HG03378 (cell line): ENCODE measurements around the gene TWF1.
"Not testable (repeated sequence)": the region's sequence is repeated elsewhere in the genome, so short reads cannot be mapped to it uniquely, and the experiment has no call there.

Source experiments
- ATAC-seq: cut with Tn5 transposase; IDR thresholded peaks from one replicate; pipeline ENCODE4 v1.9.1; 2021; ENCODE audit warnings: mild to moderate bottlenecking, moderate library complexity; ENCODE audit not compliant: unreplicated experiment

Gene TWF1

GRCh38 chr12:43806737-43807072 lies 588 bp upstream of the TWF1 start:
- no peak for ATAC-seq

GRCh38 chr12:43805149-43805859 lies 813 bp downstream of the TWF1 start:
- no peak for ATAC-seq

DNA sequence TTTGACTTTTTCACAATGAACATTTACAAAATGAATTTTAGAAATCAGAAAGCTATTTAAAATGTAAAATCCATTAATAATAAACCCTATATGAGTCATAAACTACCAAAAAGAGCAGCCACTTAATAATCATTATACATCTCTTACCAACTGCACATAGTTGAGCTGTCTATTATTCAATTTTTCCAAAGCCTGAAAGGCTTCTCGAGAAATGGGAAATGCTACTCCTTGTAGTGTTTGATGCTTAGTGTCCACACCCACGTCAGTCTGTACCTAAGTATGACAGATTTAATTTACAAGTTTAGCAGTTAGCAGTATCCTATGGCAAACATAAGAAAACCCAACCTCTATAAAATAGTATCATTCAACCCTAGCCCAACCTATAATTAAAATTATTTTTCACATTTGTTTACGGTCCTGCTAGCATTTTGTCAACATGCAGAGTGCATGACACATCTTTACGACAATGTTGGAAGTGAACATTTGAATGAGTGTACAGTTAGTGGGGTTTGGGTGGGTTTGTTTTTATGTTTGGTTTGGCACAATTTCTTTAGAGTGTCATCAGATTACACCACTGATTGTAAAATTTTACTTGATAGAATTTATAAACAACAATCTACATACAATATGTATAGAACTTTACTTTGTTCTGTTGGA lies 8.4 kb downstream of the TWF1 start:
- no peak for ATAC-seq

DNA sequence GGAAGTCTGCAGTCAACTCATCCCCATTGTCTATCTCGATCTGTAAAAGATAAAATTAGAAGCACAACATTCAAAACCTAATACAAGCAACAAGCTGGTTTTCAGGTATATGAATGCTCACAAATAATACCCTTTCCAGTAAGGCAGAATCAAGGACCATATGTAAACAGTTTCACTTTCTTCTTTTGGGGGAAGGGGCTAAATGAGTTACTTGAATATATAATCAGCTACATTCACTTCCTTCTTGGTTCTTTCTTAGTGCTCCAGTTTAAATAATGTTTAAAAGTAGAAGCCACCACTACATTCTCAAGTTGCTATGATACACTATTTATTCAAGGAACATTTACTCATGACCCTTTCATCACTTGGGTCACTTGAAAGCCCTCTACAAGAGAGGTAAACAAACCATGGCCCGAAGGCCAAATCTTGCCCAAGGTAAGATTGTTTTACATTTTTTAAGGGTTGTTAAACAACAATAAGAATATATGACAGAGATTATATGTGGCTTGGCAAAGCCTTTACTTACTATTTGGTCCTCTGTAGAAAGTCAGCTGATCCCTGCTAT lies 10.3 kb downstream of the TWF1 start:
- ATAC-seq, result no peak

DNA sequence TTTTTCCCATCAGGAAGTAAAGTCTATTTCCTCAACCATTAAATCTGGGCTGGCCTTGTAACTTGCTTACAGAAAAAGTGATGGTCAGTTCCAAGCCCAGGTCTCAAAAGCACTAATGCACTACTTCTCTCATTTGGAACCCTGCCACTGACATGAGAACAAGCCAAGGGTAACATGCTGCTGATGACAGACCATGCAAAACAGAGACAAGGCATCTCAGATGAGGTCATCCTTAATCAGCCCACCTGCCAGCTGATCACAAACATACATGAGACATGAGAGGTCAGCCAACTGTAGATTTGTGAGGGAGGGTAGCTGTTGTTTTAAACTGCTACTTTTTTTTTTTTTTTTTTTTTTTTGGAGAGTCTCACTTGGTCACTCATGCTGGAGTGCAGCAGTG lies 16.2 kb downstream of the TWF1 start:
- ATAC-seq, result no peak

GRCh38 chr12:43786899-43787693 lies 19.0 kb downstream of the TWF1 start:
- ATAC-seq, result no peak

DNA sequence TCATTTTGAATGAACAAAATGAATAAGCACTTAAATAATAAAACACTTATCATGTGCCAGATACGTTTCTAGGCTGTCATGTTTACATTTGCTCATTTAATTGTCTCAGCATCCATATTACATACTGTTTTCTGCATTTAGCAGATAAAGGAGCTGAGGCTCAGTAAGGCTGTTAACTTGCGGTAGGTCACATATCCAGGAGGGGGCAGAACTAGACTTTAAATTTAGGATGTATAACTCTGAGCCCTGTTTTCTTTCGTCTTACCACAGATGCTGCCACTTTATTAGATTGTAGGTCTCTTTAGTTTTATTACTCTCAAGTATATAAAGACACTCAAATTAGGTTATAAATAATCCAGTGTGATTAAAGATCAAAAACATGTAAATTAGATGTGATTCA lies 29.6 kb downstream of the TWF1 start:
- no peak for ATAC-seq

GRCh38 chr12:43766291-43766690 lies 39.8 kb downstream of the TWF1 start:
- no peak for ATAC-seq

- no peak for ATAC-seq
Measured at GRCh38 chr12:43764528-43764927, 41.6 kb downstream of the TWF1 start.

DNA sequence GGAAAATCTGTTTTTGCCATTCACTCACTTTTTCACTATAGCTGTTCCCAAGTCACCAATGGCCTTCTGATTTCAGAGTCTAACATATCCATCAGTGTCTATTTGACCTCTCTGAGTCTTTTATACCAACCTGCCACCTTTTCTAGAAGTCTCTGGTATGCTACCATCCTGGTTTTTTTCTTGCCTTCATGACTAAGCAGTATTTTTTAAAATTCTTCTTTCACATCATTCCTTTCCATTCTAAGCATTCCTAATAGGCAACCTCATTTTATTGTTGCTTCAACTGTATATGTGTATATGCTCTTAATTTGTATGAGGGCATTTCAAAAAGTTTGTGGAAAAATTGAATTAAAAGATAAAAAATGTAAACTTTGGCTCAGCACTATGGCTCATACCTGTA lies 42.3 kb downstream of the TWF1 start:
- ATAC-seq, result no peak

GRCh38 chr12:43762596-43762995 lies 43.5 kb downstream of the TWF1 start:
- ATAC-seq, result no peak

DNA sequence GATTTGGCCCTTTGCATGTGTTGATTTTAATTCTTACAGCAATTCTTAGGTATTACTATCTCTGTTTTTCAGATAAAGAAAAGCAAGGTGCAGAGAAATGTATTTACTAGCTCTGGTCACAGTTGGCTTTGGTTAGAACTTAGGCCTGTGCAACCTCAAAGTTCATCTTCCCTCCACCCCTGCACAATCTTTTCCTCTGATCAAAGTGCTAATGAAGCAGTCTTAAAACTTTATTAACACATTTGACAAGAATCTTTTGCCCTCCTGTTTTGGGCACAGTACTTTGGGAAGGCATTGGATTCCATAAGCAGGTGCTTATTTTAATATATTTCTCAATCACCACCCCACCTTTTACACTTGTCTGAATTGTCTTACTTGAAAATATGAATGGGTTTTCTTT lies 44.6 kb downstream of the TWF1 start:
- no peak for ATAC-seq

DNA sequence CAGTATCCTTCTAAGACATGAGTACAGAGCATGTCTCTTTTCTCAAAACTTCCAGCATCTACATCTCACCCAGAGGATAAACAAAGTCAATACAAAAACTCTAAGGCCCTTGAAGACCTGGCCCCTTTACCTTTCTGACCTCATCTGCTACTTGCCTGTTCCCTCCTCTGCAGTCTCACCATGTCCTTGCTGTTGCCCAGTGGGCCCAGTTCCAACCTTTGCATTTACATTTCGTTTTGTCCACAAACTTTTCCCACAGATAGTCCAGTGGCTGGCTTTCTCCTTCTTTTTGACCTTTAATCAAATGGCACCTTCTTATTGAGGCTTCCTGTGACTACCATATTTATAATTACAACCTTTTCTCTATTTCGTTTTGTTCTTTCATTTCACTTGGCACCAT lies 45.7 kb downstream of the TWF1 start:
- no peak for ATAC-seq

- ATAC-seq, result peak; percentile 95
Measured at GRCh38 chr12:43758728-43759563, 47.2 kb downstream of the TWF1 start, which contains the start of the genes IRAK4 and PUS7L. Gene IRAK4, plus strand, starts transcription at chr12:43758951. Its CDS starts 9,161 bp downstream, at chr12:43768112. Gene PUS7L, minus strand, starts transcription at chr12:43758790. Its CDS starts 3,545 bp downstream, at chr12:43755245.

DNA sequence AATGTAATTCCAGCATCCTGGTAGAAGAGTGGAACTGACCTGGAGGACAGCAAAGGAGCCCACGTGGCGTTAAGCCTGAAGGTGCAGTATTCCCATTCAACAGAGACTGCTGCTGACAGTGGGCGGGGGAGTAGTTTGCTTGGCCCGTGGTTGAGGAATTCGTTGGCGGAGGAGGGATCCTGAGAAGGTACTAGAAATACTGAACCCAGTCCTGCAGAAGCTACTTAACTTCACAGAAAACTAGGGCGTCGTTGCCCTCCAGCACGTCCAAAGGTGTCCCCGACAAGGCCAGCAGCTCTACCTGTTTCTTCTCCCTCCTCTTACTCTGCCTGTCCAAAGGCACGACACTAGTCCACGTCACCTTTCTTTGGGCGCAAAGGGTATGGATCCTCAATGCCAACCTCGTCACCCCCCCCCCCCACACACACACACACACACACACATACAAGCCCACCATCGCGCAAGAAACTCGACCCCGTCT lies 47.8 kb downstream of the TWF1 start:
- ATAC-seq, result peak; percentile 8

DNA sequence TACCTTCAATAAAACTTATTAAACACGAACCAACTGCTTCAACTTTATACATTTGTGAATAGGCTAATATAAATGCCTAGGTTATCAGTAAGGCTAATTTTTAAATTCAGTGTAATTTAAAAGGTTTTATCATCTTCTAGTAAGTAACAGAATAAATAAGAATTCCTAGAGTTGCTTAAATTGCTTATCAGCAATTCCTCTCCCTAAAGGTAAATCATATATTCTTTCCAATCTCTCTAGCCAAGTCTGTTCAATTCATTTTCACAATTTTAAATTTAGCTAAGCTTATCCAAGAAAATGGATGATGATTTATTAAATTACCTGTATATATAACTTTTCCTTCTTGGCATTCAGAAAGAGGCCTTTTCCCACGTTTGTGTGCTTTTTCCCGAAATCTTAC lies 52.1 kb downstream of the TWF1 start:
- ATAC-seq, result no peak

DNA sequence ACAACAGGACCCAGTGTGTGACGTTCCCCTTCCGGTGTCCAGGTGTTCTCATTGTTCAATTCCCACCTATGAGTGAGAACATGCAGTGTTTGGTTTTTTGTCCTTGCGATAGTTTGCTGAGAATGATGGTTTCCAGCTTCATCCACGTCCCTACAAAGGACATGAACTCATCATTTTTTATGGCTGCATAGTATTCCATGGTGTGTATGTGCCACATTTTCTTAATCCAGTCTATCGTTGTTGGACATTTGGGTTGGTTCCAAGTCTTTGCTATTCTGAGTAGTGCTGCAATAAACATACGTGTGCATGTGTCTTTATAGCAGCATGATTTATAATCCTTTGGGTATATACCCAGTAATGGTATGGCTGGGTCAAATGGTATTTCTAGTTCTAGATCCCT lies 54.8 kb downstream of the TWF1 start:
- ATAC-seq, result not testable (repeated sequence)

DNA sequence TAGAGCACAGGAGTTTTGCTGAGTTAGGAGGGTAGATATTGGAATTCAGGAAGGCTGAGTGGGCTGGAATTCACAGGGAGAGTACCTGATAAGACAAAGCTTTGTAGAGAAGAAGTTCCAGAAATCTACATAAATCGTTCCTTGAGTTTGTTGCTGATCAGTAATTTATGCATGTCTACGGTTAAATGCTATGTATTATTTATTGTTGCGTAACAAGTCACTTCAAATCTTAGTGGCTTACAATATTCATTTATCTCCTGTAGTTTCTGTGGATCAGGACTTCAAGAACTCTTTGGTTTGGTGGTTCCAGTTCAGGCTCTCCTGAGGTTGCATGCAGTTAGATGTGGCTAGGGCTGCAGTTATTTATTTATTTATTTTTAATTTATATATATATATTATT lies 55.3 kb downstream of the TWF1 start:
- ATAC-seq, result no peak

DNA sequence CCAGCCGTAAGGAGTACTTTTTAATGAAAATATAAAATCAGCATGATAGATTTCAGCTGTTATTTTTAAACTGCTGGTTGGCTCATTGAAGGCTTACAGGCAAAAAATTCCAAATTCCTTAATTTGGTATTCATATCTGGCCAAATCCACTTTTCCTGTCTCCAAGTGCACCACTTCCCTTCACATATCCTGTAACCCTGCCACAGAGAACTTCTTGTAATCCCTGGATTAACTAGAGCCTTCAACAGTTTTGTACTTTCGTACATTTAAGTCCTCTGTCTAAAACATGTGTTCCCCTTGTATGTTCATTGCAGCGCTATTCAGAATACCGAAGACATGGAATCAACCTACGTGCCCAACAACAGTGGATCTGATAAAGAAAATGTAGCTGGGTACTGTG lies 57.1 kb downstream of the TWF1 start:
- ATAC-seq, result no peak

GRCh38 chr12:43744826-43745225 lies 61.3 kb downstream of the TWF1 start:
- no peak for ATAC-seq
